NCI-H460 (cell line): Measurements from ENCODE around the gene MTF1. TPM values are rescaled to one million over a fixed set of nuclear protein-coding genes. Genes with fewer than 3 reads are reported as not detected.
A peak's percentile ranks its signal among the peaks of the same experiment; 100 is the strongest.

Experiments
- DNase-seq: peaks from one replicate; pipeline ENCODE4 v3.0.0-alpha.2; 2016; ENCODE audit warnings: low read depth; ENCODE audit errors: extremely low read depth
- total RNA-seq: library from RNA; depleted of rRNA; stranded (reverse); fragments of >200 nt; shearing (Covaris generic); gene quantifications from 2 replicates; pipeline ENCODE4 v1.2.3, GENCODE V29; 2014

Gene MTF1
- total RNA-seq, 1 experiment from 2014 or later: 2.6 TPM

DNA sequence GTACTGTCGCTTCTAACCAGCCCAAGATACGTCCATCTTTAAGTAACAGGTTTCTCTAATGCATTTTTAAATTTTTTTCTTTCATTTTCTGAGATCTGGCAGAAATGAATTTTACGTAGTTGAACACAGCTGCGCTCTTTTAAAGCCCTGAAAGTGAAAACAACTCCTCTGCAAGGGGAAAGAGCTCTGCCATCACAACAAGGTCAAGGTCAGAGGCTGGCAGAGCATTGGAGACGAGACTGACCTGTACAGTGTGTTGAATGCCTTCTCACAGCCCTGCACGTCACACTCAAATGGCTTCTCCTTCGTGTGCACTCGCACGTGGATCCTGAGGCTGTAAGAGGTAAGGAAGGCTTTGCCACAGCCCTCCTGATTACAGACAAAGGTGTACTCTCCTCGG is 19.7 kb downstream of the MTF1 start:
- DNase-seq: no peak

DNA sequence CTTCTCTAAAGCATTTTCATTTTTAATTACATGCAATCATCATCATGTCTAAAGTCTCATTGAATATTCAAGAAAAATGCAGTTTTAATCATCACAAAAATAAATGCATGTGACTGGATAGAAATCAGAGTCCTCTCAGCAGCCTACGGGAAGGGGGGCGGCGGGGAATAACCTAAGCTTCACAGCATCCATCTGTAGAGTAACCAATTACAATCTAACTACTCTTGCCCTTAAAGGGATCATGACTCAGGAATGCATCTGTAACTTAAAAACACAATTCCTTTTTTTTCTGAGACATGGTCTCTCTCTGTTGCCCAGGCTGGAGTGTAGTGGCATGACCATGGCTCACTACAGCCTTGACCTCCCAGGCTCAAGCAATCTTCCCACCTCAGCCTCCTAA is 22.6 kb downstream of the MTF1 start:
- DNase-seq: no peak

DNA sequence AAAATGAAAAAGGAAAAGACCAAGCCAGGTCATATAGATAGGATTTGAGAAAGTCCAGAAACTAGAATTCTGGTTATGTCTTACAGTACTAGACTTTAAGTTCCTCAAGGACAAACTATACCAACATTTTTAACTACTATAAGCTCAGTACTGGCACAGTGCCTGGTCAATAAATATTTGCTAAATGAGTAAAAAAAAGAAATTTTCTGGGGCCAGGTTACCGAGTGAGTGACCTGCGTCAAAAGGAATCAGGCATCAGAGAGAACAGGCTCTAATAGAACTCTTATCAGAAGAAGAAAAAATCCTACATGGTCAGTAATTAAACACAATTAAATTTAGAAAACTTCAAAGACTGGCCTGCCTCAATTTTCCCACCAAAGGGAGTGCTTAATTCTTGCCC is 27.6 kb downstream of the MTF1 start:
- DNase-seq: no peak

DNA sequence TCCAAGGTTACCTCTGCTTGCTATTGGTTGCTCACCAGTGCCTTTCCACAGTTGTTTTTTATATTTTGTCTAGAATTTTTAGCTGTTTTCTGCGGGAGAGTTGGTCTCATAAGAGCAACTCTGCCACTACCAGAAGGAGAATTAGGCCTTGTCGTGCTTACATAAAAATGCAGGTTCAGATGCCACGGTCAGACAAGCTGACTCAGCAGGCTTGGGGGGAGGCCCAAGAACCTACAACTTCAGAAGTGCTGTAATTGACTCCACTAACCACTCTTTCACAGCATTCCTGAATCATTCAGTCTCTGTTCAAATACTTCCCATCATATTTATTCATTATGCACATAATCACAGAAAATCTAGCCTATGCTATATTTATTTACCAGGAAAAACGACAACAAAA is 28.3 kb downstream of the MTF1 start:
- no peak for DNase-seq

GRCh38 chr1:37828410-37829074 is 30.9 kb downstream of the MTF1 start:
- DNase-seq: no peak

- no peak for DNase-seq
Measured at GRCh38 chr1:37825506-37825905, 33.9 kb downstream of the MTF1 start.

DNA sequence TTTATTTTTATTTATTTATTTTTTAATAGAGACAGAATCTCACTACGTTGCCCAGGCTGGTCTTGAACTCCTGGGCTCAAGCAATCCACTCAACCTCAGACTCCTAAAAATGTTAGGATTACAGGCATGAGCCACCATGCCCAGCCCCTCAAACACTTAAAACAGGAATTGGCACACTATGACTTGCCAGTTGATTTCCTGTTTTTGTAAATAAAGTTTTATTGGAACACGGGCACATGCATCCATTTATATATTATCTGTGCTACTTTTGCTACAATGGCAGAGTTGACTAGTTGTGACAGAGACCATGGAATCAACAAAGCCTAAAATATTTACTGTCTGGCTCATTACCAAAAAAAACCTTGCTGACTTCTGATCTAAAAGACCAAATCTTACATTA is 35.4 kb downstream of the MTF1 start:
- DNase-seq: no peak

DNA sequence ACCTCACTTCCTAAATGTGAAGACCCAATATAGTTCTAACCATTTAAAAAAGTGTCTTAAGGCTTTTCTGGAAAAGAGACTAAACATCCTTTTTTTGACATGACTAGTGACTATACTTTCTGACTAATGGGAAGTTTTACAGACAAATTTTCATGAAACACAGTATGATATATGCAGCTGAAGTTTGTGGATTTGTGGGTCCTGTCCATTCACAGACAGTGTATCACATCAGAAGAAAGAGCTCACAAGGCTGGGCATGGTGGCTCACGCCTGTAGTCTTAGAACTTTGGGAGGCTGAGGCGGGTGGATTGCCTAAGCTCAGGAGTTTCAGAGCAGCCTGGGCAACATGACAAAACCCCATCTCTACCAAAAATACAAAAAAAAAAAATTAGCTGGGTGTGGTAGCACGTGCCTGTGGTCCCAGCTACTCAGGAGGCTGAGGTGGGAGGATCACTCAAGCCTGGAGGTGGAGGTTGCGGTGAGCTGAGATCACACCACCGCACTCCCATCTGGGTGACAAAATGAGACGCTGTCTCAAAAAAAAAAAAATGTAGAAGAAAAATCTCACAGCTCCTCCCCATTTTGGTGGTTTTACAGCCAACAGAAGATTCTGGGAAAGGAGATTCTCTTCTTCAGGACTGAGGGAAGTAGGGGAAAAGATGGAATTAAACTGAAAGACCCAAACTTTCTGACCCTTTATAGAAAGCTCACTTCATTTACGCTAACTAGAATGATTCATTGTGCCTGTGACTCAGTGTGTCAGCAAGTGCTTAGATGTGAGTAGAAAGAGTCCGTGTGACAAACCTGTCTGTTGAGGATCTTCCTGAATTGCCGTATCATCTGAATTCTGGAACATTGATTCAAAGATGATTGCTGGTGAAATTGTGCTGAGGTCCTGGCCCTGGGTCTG is 36.2 kb downstream of the MTF1 start:
- DNase-seq: no peak

GRCh38 chr1:37821481-37821880 is 37.9 kb downstream of the MTF1 start:
- DNase-seq: no peak

- DNase-seq: no peak
Measured at GRCh38 chr1:37817481-37817880, 41.9 kb downstream of the MTF1 start.

GRCh38 chr1:37814252-37814651 is 45.1 kb downstream of the MTF1 start:
- no peak for DNase-seq

DNA sequence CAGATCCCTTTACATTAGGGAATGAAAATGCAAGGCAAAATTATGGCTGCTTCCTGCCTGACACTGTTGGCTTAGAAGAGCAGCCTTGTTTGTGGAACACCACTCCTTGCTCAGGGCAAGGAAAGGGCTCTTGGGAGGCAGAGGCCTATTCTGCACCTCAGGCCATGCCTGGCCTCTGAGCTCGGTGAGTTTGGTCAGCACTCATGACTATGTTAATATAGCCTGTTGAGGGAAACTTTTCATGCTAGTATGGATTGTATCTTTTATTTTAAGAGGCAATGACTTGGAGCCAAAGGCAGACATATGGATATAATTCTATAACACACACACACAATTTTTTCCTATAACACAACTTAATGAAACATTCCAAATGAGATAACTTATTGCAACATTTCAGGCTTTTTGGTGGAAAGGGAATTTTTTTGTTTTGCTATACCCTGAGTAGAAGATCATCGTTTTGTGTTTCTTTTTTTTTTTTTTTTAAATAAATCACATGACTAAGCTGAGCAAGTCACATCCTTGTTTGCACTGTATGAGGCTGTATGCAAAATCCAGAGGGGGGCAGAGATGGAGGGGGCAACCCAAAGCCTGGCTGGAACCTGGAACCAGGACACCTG is 45.8 kb downstream of the MTF1 start:
- DNase-seq: no peak

- DNase-seq: peak; percentile 75
Measured at GRCh38 chr1:37811027-37811655, 48.3 kb downstream of the MTF1 start.

DNA sequence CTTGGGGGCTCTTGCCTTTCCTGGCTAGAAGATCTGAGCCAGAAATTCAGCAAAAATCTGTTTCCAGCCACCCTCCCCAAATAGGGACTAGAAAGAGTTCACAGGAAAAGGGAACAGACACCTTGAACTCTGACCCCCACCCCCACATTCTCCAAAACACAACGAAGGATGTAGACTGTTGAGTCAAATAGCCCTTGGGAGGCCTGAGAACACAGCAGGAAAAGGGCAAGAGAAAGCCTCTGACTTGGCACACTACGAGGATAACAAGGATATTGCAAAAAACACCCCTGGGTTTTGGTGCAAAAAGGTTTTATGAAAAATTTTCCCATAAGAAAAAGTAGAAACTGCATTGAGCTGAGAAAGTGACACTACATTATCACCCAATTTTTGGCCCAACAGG is 49.5 kb downstream of the MTF1 start:
- no peak for DNase-seq

DNA sequence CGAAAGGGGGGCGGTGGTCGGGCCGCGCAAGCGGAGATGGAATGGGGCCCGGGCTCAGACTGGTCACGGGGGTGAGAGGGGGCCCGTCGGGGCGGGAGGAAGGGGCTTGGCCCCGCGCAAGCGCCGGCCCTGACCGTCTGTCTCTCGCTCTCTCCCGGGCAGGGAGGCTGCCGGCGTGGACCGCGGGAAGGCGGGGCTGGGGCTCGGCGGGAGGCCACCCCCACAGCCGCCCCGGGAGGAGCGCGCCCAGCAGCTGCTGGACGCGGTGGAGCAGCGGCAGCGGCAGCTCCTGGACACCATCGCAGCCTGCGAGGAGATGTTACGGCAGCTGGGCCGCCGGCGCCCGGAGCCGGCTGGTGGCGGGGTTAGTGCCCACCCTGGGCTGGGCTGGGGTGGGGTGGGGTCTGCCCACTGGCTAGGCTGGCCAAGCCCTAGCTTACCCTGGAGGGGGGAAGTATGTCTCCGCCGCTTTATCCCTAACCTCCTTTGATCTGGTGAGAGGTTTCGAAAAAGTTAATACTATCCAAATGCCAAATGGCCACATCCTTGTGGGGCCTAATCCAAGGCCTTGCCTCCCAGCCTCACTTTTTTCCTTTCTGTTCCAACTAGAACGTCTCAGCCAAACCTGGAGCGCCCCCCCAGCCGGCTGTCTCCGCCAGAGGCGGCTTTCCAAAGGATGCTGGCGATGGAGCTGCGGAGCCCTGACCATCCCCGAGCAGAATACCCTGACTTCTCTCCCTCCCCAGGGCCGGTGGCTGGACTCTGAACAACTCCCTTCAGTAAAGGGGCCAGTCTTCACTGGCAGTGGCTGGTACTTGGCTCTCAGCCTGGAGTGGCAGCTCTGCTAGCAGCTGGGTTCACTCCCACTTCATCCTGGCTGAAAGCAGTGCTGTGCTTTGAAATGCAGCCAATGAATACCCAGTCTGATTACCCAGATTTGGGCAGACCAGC is 50.7 kb downstream of the MTF1 start:
- peak; percentile 56 for DNase-seq

- peak; percentile 83 for DNase-seq
Measured at GRCh38 chr1:37807555-37808368, 51.6 kb downstream of the MTF1 start, which contains the start of the genes C1orf122 and YRDC. TSS of gene C1orf122 (plus strand) at chr1:37807790. CDS start at chr1:37808405, 615 bp downstream. TSS of gene YRDC (minus strand) at chr1:37808208. CDS start at chr1:37808180, 28 bp downstream.

- no peak for DNase-seq
Measured at GRCh38 chr1:37807220-37807554, 52.2 kb downstream of the MTF1 start.

GRCh38 chr1:37802439-37802838 is 57.0 kb downstream of the MTF1 start:
- no peak for DNase-seq

DNA sequence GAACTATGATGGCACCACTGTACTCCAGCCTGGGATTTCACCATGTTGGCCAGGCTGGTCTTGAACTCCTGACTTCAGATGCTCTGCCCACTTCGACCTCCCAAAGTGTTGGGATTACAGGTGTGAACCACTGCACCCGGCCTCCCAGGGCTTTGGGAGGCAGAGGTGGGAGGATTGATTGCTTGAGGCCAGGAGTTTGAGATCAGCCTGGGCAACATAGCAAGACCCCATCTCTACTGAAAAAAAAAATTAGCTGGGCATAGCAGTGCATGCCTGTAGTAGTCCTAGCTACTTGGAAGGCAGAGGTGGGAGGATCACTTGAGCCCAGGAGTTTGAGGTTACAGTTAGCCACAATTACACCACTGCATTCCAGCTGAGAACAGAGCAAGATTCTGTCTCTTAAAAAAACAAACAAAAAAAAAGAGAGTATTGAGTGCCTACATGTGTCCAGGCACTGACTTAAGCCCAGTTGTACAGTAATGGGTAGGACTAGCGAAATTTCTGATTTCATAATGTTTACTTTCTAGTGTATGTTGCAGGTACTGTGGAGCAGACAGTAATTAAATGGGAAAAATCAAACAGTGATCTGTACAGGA is 61.5 kb downstream of the MTF1 start:
- DNase-seq: no peak
